CD4-positive, CD25-positive, alpha-beta regulatory T cell (primary cell): ENCODE results near the gene TCF23. TPM values are rescaled to one million over a fixed set of nuclear protein-coding genes. Genes with fewer than 3 reads are reported as not detected.
"Not testable (repeated sequence)": the region's sequence is repeated elsewhere in the genome, so short reads cannot be mapped to it uniquely, and the experiment has no call there.

ENCODE experiments used
- ATAC-seq, 2 donors: fragments of 150-1000 bp; cut with Tn5 transposase; one replicate each; pipeline ENCODE4 v1.10.0; 2021; ENCODE audit warnings: low read depth in 2 of 2, moderate number of reproducible peaks in 2 of 2, moderate library complexity in 1 of 2
- DNase-seq, 3 donors: peaks; one replicate each; pipeline versions ENCODE4 v3.0.0 to v3.0.0-alpha.2; 2012 to 2022; ENCODE audit warnings: mixed read lengths in 1 of 3
- H3K27ac ChIP-seq: one replicate; pipeline ENCODE4 v1.7.0; 2013; ENCODE audit warnings: mild to moderate bottlenecking, low read length; ENCODE audit not compliant: insufficient read depth, poor library complexity, severe bottlenecking
- H3K27me3 ChIP-seq: one replicate; pipeline ENCODE4 v1.7.0; 2013; ENCODE audit warnings: low read length; ENCODE audit not compliant: control insufficient read depth, insufficient read depth
- H3K36me3 ChIP-seq: one replicate; pipeline ENCODE4 v1.7.0; 2013; ENCODE audit warnings: mild to moderate bottlenecking, low read length, moderate library complexity; ENCODE audit not compliant: control insufficient read depth, insufficient read depth
- H3K4me1 ChIP-seq: 2 replicates; pipeline ENCODE4 v1.7.0; 2013; ENCODE audit warnings: mild to moderate bottlenecking, low read length; ENCODE audit not compliant: insufficient read depth, control insufficient read depth, poor library complexity, severe bottlenecking
- H3K4me3 ChIP-seq: one replicate; pipeline ENCODE4 v1.7.0; 2013; ENCODE audit warnings: low read depth, mild to moderate bottlenecking, low read length, moderate library complexity
- H3K9me3 ChIP-seq, 2 experiments: 1 replicate in 1 of 2; 2 replicates in 1 of 2; pipeline ENCODE4 v1.7.0; 2013; ENCODE audit warnings: low read length in 2 of 2, mild to moderate bottlenecking in 1 of 2, moderate library complexity in 1 of 2; ENCODE audit not compliant: control insufficient read depth in 2 of 2
- H3K27ac Mint-ChIP-seq, 3 donors: one replicate each; pipeline ENCODE4 v1.8.0; 2020 to 2022; ENCODE audit warnings: mild to moderate bottlenecking in 3 of 3, mixed read lengths in 3 of 3, moderate library complexity in 2 of 3
- H3K27me3 Mint-ChIP-seq: one replicate; pipeline ENCODE4 v1.8.0; 2022; ENCODE audit warnings: mild to moderate bottlenecking, mixed read lengths
- H3K36me3 Mint-ChIP-seq: one replicate; pipeline ENCODE4 v1.8.0; 2020; ENCODE audit warnings: mixed read lengths
- H3K4me1 Mint-ChIP-seq, 4 donors: one replicate each; pipeline ENCODE4 v1.8.0; 2020 to 2022; ENCODE audit warnings: mixed read lengths in 4 of 4, mild to moderate bottlenecking in 1 of 4
- H3K4me3 Mint-ChIP-seq, 4 donors: one replicate each; pipeline ENCODE4 v1.8.0; 2020 to 2022; ENCODE audit warnings: mild to moderate bottlenecking in 4 of 4, mixed read lengths in 4 of 4, moderate library complexity in 3 of 4
- H3K9me3 Mint-ChIP-seq, 7 donors: one replicate each; pipeline ENCODE4 v1.8.0; 2020 to 2022; ENCODE audit warnings: mixed read lengths in 7 of 7, mild to moderate bottlenecking in 3 of 7, moderate library complexity in 2 of 7
- polyA plus RNA-seq, 4 donors: library from polyadenylated mRNA; unstranded; fragments of 300-500 nt; fragmentation: Illumina TruSeq; gene quantifications; one replicate each; pipeline ENCODE4 v1.2.3, GENCODE V29; 2021
- total RNA-seq: library from RNA; stranded (reverse); gene quantifications from one replicate; pipeline ENCODE4 v1.2.3, GENCODE V29; 2022

TCF23 gene
- total and polyA plus RNA-seq, 5 donors from 2014 or later, result not detected

DNA sequence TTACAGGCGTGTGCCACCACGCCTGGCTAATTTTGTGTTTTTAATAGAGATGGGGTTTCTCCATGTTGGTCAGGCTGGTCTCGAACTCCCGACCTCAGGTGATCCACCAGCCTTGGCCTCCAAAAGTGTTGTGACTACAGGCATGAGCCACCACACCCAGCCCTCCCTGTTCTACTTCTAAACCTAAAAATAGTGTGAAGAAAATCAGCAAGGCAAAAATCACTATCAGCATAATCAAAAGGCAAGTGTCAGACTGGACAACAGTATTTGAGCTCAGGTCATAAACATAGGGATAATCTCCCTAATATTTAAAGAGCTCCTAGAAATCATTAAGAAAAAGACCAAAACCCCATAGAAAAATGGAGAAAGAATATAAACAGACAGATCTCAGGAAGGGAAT is 27.0 kb downstream of the TCF23 start:
- H3K4me3 ChIP-seq, H3K27ac ChIP-seq, H3K27ac Mint-ChIP-seq, H3K9me3 ChIP-seq, H3K4me1 ChIP-seq, H3K4me3 Mint-ChIP-seq, H3K4me1 Mint-ChIP-seq, H3K36me3 Mint-ChIP-seq, DNase-seq, H3K9me3 Mint-ChIP-seq, H3K36me3 ChIP-seq, ATAC-seq: not testable (repeated sequence)
- H3K27me3 Mint-ChIP-seq, result peaks cover 32% of the 10 kb centered on the region
- peaks cover 25% of the 10 kb centered on the region for H3K27me3 ChIP-seq

DNA sequence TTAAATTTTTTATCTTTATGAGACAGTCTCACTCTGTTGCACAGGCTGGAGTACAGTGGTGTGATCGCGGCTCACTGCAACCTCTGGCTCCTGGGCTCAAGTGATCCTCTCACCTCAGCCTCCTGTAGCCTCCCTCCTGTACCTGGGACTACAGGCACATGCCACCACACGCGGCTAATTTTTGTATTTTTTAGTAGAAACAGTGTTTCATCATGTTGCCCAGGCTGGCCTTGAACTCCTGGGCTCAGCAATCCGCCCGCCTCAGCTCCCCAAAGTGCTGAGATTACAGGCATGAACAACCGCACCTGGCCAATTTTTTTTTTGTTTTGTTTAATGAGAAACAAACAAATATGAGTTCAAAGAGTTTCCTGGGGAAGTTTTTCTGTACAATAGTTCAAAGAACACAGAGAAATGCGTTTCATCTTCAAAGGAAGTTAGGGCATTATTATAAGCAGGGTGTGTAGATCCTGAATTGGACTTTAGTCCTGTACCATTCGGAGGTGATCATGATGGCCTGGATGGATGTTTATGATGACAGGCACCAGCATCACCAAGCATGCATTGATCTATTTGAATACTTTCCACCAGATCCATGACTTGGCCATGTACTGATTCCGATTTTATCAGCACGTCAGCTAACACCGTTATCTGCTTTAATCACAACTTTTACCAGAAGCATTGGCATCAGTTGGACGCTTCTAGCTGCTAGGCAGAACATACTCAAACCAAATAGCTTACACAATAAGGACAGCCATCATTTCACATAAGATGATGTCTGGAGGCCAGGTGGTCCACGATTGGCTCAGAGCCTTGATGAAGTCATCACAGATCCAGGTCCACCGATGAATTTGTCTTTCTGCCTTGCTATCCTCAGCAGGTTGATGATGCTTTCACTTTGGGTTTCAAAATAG is 28.9 kb downstream of the TCF23 start:
- Histone ChIP-seq H3K4me3 (no peak overlapping the region), H3K27ac (no peak overlapping the region), H3K36me3 (no peaks in the 10 kb centered on the region), H3K4me1 (no peaks in the 10 kb centered on the region), H3K27me3 (peaks cover 31% of the 10 kb centered on the region), H3K9me3 (no peaks in the 10 kb centered on the region)
- Mint-ChIP-seq H3K4me3 (no peak overlapping the region), H3K27me3 (peaks cover 49% of the 10 kb centered on the region), H3K36me3 (no peaks in the 10 kb centered on the region), H3K4me1 (no peaks in the 10 kb centered on the region), H3K27ac (no peak overlapping the region), H3K9me3 (no peaks in the 10 kb centered on the region)
- ATAC-seq, result no peak
- no peak for DNase-seq

DNA sequence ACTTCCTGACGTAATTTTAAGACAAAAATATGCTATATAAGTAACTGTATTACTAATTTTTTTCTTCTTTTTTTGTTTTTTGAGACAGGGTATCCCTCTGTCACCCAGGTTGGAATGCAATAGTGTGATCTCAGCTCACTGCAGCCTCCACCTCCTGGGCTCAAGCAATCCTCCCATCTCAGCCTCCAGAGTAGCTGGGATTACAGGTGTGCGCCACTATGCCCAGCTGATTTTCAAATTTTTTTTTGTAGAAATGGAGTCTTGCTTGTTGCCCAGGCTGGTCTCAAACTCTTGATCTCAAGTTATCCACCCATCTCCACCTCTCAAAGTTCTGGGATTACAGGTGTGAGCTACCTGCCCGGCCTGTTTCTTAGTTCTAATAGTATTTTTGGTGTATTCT is 29.7 kb downstream of the TCF23 start:
- H3K9me3 Mint-ChIP-seq, result peaks cover 0 to under 1% (median 0%) of the 10 kb centered on the region in 7 donors
- no peaks in the 10 kb centered on the region for H3K36me3 Mint-ChIP-seq
- no peak overlapping the region for H3K4me3 Mint-ChIP-seq
- Histone ChIP-seq H3K4me3 (no peak overlapping the region), H3K27me3 (peaks cover 31% of the 10 kb centered on the region), H3K36me3 (no peaks in the 10 kb centered on the region), H3K9me3 (no peaks in the 10 kb centered on the region), H3K4me1 (no peaks in the 10 kb centered on the region), H3K27ac (no peak overlapping the region)
- ATAC-seq (no peak), DNase-seq (no peak)
- peaks cover 52% of the 10 kb centered on the region for H3K27me3 Mint-ChIP-seq
- no peaks in the 10 kb centered on the region for H3K4me1 Mint-ChIP-seq
- no peak overlapping the region for H3K27ac Mint-ChIP-seq

GRCh38 chr2:27179344-27180000 is 30.7 kb downstream of the TCF23 start:
- Mint-ChIP-seq H3K27ac (no peak overlapping the region), H3K4me3 (no peak overlapping the region)

GRCh38 chr2:27182346-27182745 is 33.5 kb downstream of the TCF23 start:
- Histone ChIP-seq H3K27ac (no peak overlapping the region), H3K4me1 (no peaks in the 10 kb centered on the region), H3K9me3 (no peaks in the 10 kb centered on the region), H3K4me3 (no peak overlapping the region), H3K27me3 (peaks cover 27% of the 10 kb centered on the region), H3K36me3 (no peaks in the 10 kb centered on the region)
- no peak overlapping the region for H3K27ac Mint-ChIP-seq
- no peak overlapping the region for H3K4me3 Mint-ChIP-seq
- DNase-seq (no peak), ATAC-seq (no peak)
- H3K4me1 Mint-ChIP-seq, result no peaks in the 10 kb centered on the region
- peaks cover 86% of the 10 kb centered on the region for H3K27me3 Mint-ChIP-seq
- H3K36me3 Mint-ChIP-seq, result no peaks in the 10 kb centered on the region
- H3K9me3 Mint-ChIP-seq, result peaks cover 0 to 2% (median 0%) of the 10 kb centered on the region in 7 donors

More at GRCh38 chr2:27179344-27180000, 30.7 kb downstream of the TCF23 start:
- Mint-ChIP-seq H3K36me3 (no peaks in the 10 kb centered on the region), H3K27me3 (peaks cover 62% of the 10 kb centered on the region), H3K4me1 (no peaks in the 10 kb centered on the region), H3K9me3 (peaks cover 0 to 2% (median 0%) of the 10 kb centered on the region in 7 donors)
- Histone ChIP-seq H3K4me1 (no peaks in the 10 kb centered on the region), H3K9me3 (no peaks in the 10 kb centered on the region), H3K27ac (no peak overlapping the region), H3K36me3 (no peaks in the 10 kb centered on the region), H3K27me3 (peaks cover 26% of the 10 kb centered on the region), H3K4me3 (no peak overlapping the region)
- ATAC-seq, result no peak
- no peak for DNase-seq

DNA sequence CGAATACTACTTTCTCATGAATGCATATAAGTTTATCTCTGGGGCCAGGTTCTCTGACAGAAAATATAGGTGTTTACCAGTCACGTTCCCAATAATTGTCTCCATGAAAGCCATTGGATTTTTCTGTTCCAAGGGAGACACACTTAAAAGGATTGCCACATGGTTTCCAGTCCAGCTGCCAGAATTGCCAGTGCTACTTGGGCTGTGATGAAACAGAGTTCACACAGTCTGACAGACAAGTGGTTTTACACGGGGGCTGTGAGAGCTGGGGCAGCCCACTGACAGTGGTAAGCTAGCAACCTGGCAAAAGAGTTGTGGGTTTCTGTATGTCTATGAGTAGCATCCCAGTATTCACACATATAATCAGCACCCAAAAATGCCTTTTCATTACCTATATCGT is 35.3 kb downstream of the TCF23 start:
- no peak overlapping the region for H3K4me3 Mint-ChIP-seq
- Histone ChIP-seq H3K27ac (no peak overlapping the region), H3K27me3 (peaks cover 17% of the 10 kb centered on the region), H3K9me3 (no peaks in the 10 kb centered on the region), H3K4me3 (no peak overlapping the region), H3K36me3 (no peaks in the 10 kb centered on the region), H3K4me1 (no peaks in the 10 kb centered on the region)
- no peak overlapping the region for H3K27ac Mint-ChIP-seq
- no peaks in the 10 kb centered on the region for H3K36me3 Mint-ChIP-seq
- peaks cover 74% of the 10 kb centered on the region for H3K27me3 Mint-ChIP-seq
- no peak for DNase-seq
- H3K4me1 Mint-ChIP-seq, result no peaks in the 10 kb centered on the region
- no peak for ATAC-seq
- peaks cover 0 to 2% (median 0%) of the 10 kb centered on the region in 7 donors for H3K9me3 Mint-ChIP-seq

DNA sequence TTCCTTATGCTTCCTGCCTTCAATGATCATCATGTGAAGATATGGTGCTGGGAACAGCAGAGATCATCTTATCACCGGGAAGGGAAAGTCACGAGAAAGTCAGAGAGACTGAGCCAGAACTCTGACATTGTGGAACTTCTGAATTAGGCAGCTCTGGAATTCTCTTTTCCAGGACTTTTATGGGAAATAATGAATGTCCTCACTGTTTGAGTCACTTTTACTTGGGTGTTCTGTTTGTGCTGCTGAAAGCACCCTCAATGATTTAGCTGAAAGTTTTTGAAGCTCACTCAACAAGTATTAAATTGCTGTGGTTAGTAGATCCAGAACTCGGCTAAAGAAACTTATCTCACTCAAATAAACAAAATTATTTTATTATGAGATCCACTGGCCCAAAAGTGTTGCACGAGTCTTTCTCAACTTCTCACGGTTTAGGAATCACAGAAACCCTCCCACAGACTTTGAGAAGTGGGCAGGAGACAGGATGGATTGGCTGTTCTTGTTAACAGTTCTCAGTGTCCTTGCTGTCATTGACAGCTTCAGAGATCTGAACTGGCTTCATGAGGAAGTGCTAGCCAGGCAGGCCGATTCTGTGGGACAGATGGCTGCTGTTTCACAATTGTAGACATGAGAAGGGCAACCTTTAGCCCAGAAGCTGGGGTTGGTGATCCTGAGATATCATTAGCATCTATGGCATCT is 36.7 kb downstream of the TCF23 start:
- Mint-ChIP-seq H3K36me3 (no peaks in the 10 kb centered on the region), H3K4me1 (no peaks in the 10 kb centered on the region), H3K27ac (no peak overlapping the region), H3K27me3 (peaks cover 63% of the 10 kb centered on the region), H3K9me3 (peaks cover 0 to 2% (median 0%) of the 10 kb centered on the region in 7 donors), H3K4me3 (no peak overlapping the region)
- H3K36me3 ChIP-seq, result no peaks in the 10 kb centered on the region
- no peaks in the 10 kb centered on the region for H3K4me1 ChIP-seq
- H3K27me3 ChIP-seq, result peaks cover 12% of the 10 kb centered on the region
- no peaks in the 10 kb centered on the region for H3K9me3 ChIP-seq
- no peak overlapping the region for H3K4me3 ChIP-seq
- H3K27ac ChIP-seq, result no peak overlapping the region
- DNase-seq (no peak), ATAC-seq (no peak)
